ENCODE measurements around the gene ZMAT5.
A peak's percentile ranks its signal among the peaks of the same experiment; 100 is the strongest.

Gene ZMAT5

DNA sequence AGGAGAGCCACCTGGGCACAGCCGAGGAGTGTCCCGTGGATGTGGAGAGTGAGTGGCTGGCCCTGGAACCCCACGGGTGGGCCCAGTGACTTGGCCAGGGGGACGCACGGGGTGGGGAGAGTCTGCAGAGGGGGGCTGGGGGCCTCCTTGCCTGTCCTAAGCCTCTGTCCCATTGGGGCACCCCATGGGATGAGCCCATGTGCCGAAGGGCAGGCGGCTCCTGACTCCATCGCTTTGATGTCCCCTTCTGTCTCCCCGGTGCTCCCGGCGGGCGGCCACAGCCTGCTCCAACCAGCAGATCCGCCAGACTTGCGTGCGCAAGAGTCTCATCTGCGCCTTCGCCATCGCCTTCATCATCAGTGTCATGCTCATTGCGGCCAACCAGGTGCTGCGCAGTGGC lies 37.6 kb downstream of the ZMAT5 start:
- no peak for DNase-seq (ENCODE audit: low read depth)

DNA sequence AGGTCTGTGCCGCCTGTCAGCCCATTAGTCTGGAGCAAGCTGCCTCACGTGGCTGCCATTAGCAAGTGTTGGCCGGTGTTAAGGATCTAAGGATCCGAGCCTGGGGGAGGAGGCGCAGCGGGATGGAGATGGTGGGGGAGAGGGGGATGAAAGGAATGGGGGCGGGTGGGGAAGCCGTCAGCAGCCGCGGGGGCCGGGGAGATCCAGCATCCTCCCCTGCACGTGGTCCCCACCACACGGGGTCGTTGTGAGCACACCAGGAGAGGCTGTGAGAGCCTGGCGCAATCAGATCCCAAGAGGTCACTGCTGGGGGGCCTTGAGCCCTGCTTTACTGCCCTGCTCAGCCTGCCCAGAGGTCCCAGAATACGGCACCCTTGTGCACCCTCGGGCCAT lies 39.7 kb downstream of the ZMAT5 start:
- DNase-seq (ENCODE audit: low read depth) = no peak

- no peak for DNase-seq (ENCODE audit: low read depth)
These were observed 40.2 kb downstream of the ZMAT5 start for GRCh38 chr22:29726512-29727130.

GRCh38 chr22:29726106-29726505 lies 40.7 kb downstream of the ZMAT5 start:
- DNase-seq (ENCODE audit: low read depth) = no peak

GRCh38 chr22:29724843-29725242 lies 42.0 kb downstream of the ZMAT5 start:
- DNase-seq (ENCODE audit: low read depth) = no peak

DNA sequence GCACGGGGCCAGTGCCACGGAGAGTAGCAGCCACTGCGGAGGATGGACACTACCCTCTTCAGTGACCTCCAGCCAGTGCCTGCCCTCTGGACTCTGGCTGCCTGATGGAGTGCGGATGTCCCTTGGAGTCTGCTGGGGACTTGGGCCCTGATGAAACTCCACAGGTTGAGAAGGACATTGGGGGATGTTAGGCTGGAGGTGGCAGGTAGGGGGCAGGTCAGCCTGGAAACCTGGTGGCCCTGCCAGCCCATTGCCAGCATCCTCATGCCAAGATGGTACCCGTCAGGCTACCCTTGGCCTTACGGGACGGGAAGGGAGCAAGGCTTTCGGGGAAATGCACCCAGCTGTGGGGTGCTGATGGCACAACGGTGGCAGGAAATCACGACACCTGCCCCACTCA lies 43.0 kb downstream of the ZMAT5 start:
- DNase-seq (ENCODE audit: low read depth) = no peak

GRCh38 chr22:29722587-29722986 lies 44.2 kb downstream of the ZMAT5 start:
- no peak for DNase-seq (ENCODE audit: low read depth)

- no peak for DNase-seq (ENCODE audit: low read depth)
These were observed 44.7 kb downstream of the ZMAT5 start for GRCh38 chr22:29722151-29722550.

DNA sequence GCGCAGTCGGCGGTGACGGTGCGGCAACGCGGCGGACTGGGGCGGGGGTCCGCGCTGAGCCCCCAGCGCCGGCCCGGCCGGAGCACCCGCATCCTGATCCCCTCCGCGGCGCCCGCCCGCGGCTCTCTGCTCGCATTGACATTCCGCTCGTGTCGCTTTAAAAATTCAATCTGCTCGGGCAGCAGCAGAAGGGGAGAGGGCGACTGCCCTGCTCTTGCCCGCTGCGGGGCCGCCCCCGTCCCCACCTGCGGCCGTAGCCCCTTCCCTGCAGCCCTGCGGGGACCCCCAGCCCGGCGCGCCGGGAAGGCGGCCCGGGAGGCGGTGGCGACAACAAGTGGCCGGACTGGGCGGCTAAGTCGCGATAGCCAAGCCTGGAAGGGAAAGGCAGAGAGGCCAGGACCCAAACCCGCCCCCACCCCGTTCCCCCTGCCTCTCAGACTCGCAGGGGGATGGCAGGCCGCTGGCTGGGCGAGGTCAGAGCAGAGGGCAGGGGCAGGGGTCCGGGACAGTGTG lies 45.9 kb downstream of the ZMAT5 start:
- no peak for DNase-seq (ENCODE audit: low read depth)

GRCh38 chr22:29719899-29720645 lies 46.7 kb downstream of the ZMAT5 start, which contains the start of gene CABP7:
TSS of gene CABP7 (plus strand) at chr22:29720003. CDS start at chr22:29720425, 422 bp downstream.
- no peak for DNase-seq (ENCODE audit: low read depth)

- DNase-seq (ENCODE audit: low read depth) = no peak
These were observed 47.6 kb downstream of the ZMAT5 start for GRCh38 chr22:29718949-29719898.

- no peak for DNase-seq (ENCODE audit: low read depth)
These were observed 49.0 kb downstream of the ZMAT5 start for GRCh38 chr22:29717789-29718188.

GRCh38 chr22:29716814-29717545 lies 49.8 kb downstream of the ZMAT5 start:
- peak; percentile 48 for DNase-seq (ENCODE audit: low read depth)

- no peak for DNase-seq (ENCODE audit: low read depth)
These were observed 51.1 kb downstream of the ZMAT5 start for GRCh38 chr22:29715705-29716104.

- DNase-seq (ENCODE audit: low read depth) = no peak
These were observed 51.6 kb downstream of the ZMAT5 start for GRCh38 chr22:29715240-29715639.

DNA sequence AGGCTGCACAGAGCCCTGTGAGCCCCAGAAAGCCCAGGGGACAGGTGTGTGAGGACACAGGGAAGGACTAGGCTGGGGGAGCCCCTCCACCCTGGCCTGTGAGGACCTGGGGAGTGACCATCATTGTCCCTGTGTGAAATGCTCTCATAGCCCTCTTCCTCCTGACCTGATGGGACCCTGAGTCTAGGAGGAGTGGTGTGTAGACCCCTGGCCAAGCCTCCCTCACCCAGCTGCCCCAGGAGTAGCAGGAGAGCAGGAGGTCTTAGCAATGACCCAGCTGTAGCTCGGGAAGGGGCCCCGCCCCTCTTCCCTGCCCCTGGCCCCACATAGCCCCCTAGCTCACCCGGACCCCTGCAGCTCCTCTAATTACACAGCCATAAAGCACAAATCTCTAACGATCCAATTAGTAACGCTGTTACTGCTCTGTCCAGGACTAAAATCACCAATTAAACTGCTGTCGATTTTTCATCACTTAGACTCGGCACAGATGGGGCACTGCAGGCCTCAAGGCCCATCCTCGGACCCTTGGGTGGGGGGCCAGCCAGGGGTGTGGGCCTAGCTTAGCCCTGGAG lies 53.6 kb downstream of the ZMAT5 start:
- DNase-seq (ENCODE audit: low read depth) = no peak

DNA sequence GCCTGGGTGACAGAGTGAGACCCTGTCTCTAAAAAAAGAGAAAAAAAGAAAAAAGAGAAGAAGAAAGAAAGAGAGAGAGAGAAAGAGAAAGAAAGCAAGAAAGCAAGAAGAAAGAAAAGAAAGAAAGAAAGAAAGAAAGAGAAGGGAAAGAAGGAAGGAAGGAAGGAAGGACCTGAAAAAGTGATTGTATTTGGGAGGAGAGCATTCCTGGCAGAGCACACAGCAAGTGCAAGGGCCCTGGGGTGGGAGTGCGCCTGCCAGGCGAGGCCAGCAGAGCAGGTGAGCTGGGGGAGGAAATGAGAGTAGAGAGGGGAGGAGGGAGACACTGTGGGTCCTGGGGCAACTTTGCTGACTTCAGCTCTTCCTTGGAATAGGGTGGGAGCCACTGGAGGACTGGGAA lies 54.7 kb downstream of the ZMAT5 start:
- no peak for DNase-seq (ENCODE audit: low read depth)

GRCh38 chr22:29710922-29711593 lies 55.7 kb downstream of the ZMAT5 start:
- no peak for DNase-seq (ENCODE audit: low read depth)

DNA sequence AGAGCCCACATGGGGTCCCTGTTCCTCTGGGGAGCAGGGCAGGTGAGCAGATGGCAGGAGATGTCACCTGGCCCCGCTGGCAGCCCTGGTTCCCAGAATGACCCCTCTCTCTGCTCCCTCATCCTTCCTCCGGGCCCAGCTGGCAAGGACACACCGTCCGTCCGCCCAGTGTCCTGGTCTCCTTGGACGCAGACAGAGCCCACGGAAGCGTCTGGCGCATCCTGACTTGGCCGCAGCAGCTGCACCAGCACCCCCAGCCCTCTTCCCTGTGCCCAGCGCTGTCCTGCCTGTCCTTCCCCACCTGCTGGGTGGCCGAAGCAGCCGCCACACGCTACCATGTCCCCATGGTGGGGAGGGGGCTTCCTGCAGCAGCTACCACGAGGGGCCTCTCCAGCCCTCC lies 56.6 kb downstream of the ZMAT5 start:
- no peak for DNase-seq (ENCODE audit: low read depth)

DNA sequence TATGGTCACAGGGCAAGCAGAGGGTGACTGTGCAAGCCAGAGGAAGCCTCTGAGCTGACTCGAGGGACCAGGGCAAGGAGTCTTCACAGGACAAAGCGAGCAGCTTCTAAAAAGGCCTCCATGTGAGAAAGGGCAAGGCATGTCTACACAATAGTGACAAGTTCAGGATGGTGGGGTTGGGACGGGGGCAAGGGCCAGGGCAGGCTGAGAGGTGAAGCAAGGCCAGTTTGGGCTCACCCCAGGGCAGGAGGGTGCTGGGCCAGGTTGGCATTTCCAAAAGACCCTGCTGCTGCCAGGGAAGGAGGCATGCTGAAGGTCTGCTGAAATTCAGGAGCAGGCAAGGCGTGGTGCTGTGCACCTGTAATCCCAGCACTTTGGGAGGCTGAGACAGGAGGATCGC lies 59.3 kb downstream of the ZMAT5 start:
- no peak for DNase-seq (ENCODE audit: low read depth)

DNA sequence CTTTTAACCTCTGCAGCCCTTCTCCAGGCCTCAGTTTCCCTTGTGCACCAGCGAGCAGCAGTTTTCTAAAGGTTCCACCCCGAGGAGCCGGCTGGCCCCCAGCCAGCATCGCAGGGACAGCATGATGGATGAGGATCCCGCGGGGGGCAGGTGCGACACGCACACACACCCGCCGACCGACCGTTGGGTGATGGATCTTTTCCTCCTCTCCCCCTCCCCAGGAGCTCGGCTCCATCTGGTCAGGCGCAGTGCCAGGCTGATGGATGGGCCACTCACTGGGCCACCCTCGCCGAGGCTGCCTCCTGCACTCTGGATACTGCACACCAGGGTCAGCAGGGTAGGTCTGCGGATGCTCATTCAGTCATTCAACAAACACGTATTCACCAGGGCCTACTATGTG lies 59.8 kb downstream of the ZMAT5 start:
- no peak for DNase-seq (ENCODE audit: low read depth)
